GM13977 (cell line): Measurements from ENCODE around the gene MRPS30.

Source experiments
- DNase-seq: peaks from one replicate; pipeline ENCODE4 v3.0.0; 2012; ENCODE audit warnings: low spot score
- CTCF ChIP-seq: IDR thresholded peaks from 2 replicates; pipeline ENCODE4 v1.5.1; 2012; ENCODE audit warnings: mild to moderate bottlenecking, control low read depth; ENCODE audit not compliant: insufficient read depth; ENCODE audit errors: extremely low read depth, missing control alignments
- in situ Hi-C: fragments of 300-500 bp; cut with MboI; formaldehyde crosslinking; loops from one replicate; pipeline ENCODE4 v1.12.0; 2022; ENCODE audit warnings: low sequenced_read_pairs, low pct_unique_long_range_greater_than_20kb, mixed read lengths, inconsistent platforms; ENCODE audit not compliant: unreplicated experiment

MRPS30 gene

GRCh38 chr5:44862808-44863207 lies 54.1 kb downstream of the MRPS30 start:
- in situ Hi-C loops: no loop called here
- TF ChIP-seq CTCF: peak; percentile 58
- DNase-seq: peak; percentile 21
